GM19438 (cell line): ENCODE results near the gene IGSF9.
"Not testable (repeated sequence)": the region's sequence is repeated elsewhere in the genome, so short reads cannot be mapped to it uniquely, and the experiment has no call there.

ENCODE experiments used
- ATAC-seq: cut with Tn5 transposase; IDR thresholded peaks from one replicate; pipeline ENCODE4 v1.9.1; 2021; ENCODE audit warnings: low read depth; ENCODE audit not compliant: unreplicated experiment

IGSF9 gene

GRCh38 chr1:159904036-159904435 is 41.4 kb downstream of the IGSF9 start:
- not testable (repeated sequence) for ATAC-seq

- ATAC-seq, result no peak
Observed at GRCh38 chr1:159902541-159902940, 42.9 kb downstream of the IGSF9 start.

GRCh38 chr1:159900755-159901360 is 44.6 kb downstream of the IGSF9 start:
- no peak for ATAC-seq

- no peak for ATAC-seq
Observed at GRCh38 chr1:159900086-159900680, 45.2 kb downstream of the IGSF9 start, which contains the start of gene CFAP45. TSS of gene CFAP45 (minus strand) at chr1:159900165. CDS start at chr1:159900098, 67 bp downstream.

- not testable (repeated sequence) for ATAC-seq
Observed at GRCh38 chr1:159899634-159900033, 45.8 kb downstream of the IGSF9 start.

- ATAC-seq, result no peak
Observed at GRCh38 chr1:159898527-159898926, 46.9 kb downstream of the IGSF9 start.

GRCh38 chr1:159897962-159898361 is 47.5 kb downstream of the IGSF9 start:
- ATAC-seq, result no peak

- no peak for ATAC-seq
Observed at GRCh38 chr1:159896546-159896930, 48.9 kb downstream of the IGSF9 start.

- ATAC-seq, result no peak
Observed at GRCh38 chr1:159895836-159896545, 49.4 kb downstream of the IGSF9 start.

GRCh38 chr1:159895286-159895685 is 50.1 kb downstream of the IGSF9 start:
- no peak for ATAC-seq

GRCh38 chr1:159892944-159893343 is 52.5 kb downstream of the IGSF9 start:
- ATAC-seq, result no peak

- peak; percentile 73 for ATAC-seq
Observed at GRCh38 chr1:159891275-159892157, 53.9 kb downstream of the IGSF9 start.

- ATAC-seq, result no peak
Observed at GRCh38 chr1:159890390-159890789, 55.0 kb downstream of the IGSF9 start.

- peak; percentile 85 for ATAC-seq
Observed at GRCh38 chr1:159889821-159890252, 55.6 kb downstream of the IGSF9 start.

- ATAC-seq, result no peak
Observed at GRCh38 chr1:159889202-159889601, 56.2 kb downstream of the IGSF9 start.

GRCh38 chr1:159884296-159884695 is 61.1 kb downstream of the IGSF9 start:
- ATAC-seq, result no peak

GRCh38 chr1:159883134-159883533 is 62.3 kb downstream of the IGSF9 start:
- ATAC-seq, result no peak

- ATAC-seq, result no peak
Observed at GRCh38 chr1:159882527-159882862, 62.9 kb downstream of the IGSF9 start.

- no peak for ATAC-seq
Observed at GRCh38 chr1:159881622-159882526, 63.5 kb downstream of the IGSF9 start.

- ATAC-seq, result no peak
Observed at GRCh38 chr1:159880430-159880829, 65.0 kb downstream of the IGSF9 start.
